HUES64 (cell line): Measurements from ENCODE around the gene ANKRD39. TPM values are rescaled to one million over a fixed set of nuclear protein-coding genes. Genes with fewer than 3 reads are reported as not detected.

ENCODE experiments used
- H3K27ac ChIP-seq: 2 replicates; pipeline ENCODE4 v1.7.0; 2013; ENCODE audit warnings: low read depth, low read length, inconsistent platforms
- H3K27me3 ChIP-seq: 2 replicates; pipeline ENCODE4 v1.6.1; 2013; ENCODE audit warnings: mild to moderate bottlenecking, low read length; ENCODE audit not compliant: insufficient read depth
- H3K36me3 ChIP-seq: 2 replicates; pipeline ENCODE4 v1.6.1; 2013; ENCODE audit warnings: mild to moderate bottlenecking, low read length; ENCODE audit not compliant: insufficient read depth
- H3K4me1 ChIP-seq: 2 replicates; pipeline ENCODE4 v1.6.1; 2013; ENCODE audit warnings: mild to moderate bottlenecking, low read length, moderate library complexity; ENCODE audit not compliant: insufficient read depth
- H3K4me3 ChIP-seq: 2 replicates; pipeline ENCODE4 v1.5.1; 2013; ENCODE audit warnings: mild to moderate bottlenecking, low read length, moderate library complexity
- H3K9ac ChIP-seq: 2 replicates; pipeline ENCODE4 v1.6.1; 2013; ENCODE audit warnings: mild to moderate bottlenecking, low read depth, low read length
- H3K9me3 ChIP-seq: 2 replicates; pipeline ENCODE4 v1.6.1; 2013; ENCODE audit warnings: low read depth, low read length; ENCODE audit not compliant: insufficient read depth
- WGBS: fragments of 150-250, 120-280 bp; methylation state at CpG from one replicate; pipeline ENCODE4 v1.1.7; 2013; ENCODE audit warnings: missing lambda C conversion rate; 5-methylcytosine and 5-hydroxymethylcytosine counted together
- polyA plus RNA-seq, 2 experiments: library from polyadenylated mRNA; stranded (reverse); fragments of 50-300 nt; gene quantifications; one replicate each; pipeline ENCODE4 v1.2.3, GENCODE V29; 2013

ANKRD39 gene, protein sequence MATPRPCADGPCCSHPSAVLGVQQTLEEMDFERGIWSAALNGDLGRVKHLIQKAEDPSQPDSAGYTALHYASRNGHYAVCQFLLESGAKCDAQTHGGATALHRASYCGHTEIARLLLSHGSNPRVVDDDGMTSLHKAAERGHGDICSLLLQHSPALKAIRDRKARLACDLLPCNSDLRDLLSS
- 10.5 TPM for polyA plus RNA-seq (2013, experiment 1 of 2)
- 11.7 TPM for polyA plus RNA-seq (2013, experiment 2 of 2)

DNA sequence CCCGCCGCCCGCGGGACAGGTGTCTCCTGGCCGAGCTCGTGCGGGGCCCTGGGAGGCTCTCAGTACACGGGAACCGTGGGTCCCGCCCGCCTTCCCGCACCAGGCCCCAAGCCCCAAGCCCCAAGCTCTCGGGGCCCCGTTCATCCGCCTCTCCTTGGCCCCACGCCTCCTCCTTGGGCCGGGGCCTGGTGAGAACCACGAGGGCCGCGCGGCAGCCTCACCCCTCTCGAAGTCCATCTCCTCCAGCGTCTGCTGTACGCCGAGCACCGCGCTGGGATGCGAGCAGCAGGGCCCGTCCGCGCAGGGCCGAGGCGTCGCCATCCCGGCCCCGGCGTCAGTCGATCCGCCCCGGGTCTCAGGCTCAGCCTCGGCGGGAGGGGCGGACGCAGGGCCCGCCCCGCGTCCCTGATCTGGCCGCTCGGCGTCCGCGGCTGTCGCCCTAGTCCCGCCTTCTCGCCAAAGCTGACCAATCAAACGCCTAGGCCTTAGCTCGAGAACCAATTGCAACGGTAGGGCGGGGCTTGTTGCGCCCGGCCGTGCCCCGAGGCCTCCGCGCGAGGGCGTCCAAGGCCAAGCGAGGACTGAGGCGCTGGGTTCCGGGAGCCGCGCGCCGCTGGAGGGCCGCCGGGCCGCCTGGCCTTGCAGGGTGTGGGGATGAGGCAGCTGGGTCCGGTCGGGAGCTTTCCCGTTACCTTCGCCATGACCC, at the start of gene ANKRD39:
TSS of gene ANKRD39 (minus strand) at position 350 of the 706 bp plus-strand sequence. CDS start at position 321, 29 bp downstream.
- peak within 1 kb of the TSS; percentile 36; the same call in 1 of the 2 replicates for H3K27ac ChIP-seq
- WGBS = under 1% methylated on average over 81 of the region's 81 CpGs
- peak within 1 kb of the TSS; percentile 71 for H3K4me3 ChIP-seq
- peaks cover 39% of the 10 kb centered on the region for H3K36me3 ChIP-seq
- no peaks in the 10 kb centered on the region for H3K9me3 ChIP-seq
- H3K4me1 ChIP-seq = peaks cover 12% of the 10 kb centered on the region
- peak within 1 kb of the TSS; percentile 78 for H3K9ac ChIP-seq
- no peaks in the 10 kb centered on the region for H3K27me3 ChIP-seq

DNA sequence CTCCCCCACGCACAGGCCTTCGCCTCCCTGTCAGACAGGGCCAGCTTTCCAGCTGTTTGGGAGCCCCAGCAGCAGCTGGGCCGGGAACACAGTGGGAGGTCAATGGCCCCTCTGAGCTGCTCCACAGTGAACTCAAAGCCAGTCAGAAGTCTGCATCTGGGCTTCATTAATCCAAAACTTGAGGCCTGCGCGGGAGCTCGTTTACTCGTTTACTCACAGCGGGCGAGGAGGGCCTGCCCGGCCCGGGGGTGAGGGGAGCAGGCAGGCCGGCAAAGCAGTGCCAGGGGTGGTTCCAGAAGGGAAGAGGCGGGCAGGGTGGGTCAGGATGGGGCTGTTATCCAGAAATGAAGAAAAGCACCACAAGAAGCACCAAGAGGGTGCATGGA, 48.9 kb upstream of the ANKRD39 start:
- H3K4me1 ChIP-seq = peaks cover 19% of the 10 kb centered on the region
- 0 out of 2 replicates have a peak overlapping the region, but pooled peaks have one; percentile 22 for H3K9ac ChIP-seq
- H3K27ac ChIP-seq = peak overlapping the region; percentile 78
- H3K9me3 ChIP-seq = no peaks in the 10 kb centered on the region
- no peaks in the 10 kb centered on the region; the same call in 1 of the 2 replicates for H3K27me3 ChIP-seq
- peak overlapping the region; percentile 5; the same call in 1 of the 2 replicates for H3K4me3 ChIP-seq
- H3K36me3 ChIP-seq = no peaks in the 10 kb centered on the region
- 9% methylated on average over 13 of the region's 13 CpGs for WGBS

DNA sequence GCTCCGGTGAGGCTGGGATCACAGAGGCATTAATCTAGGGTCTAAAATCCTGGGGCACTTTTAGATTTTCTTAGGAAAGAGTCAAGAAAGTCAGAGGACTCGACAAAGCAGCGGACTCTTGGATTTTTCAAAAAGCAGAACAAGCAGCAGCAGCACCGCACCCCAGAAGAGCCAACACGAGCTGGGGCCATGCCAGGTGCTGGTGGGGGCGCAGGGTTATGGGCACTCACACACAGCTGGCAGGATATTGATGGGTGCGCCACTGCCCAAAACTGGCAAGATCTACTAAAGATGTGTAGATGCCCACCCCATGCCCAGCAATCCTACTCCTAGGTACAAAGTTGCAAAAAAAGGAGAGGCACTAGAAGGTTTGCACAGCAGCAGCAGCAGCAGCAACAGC, 46.0 kb upstream of the ANKRD39 start:
- Histone ChIP-seq H3K4me3 (no peak overlapping the region), H3K9ac (no peak overlapping the region), H3K4me1 (peaks cover 19% of the 10 kb centered on the region), H3K9me3 (no peaks in the 10 kb centered on the region), H3K27me3 (no peaks in the 10 kb centered on the region), H3K27ac (no peak overlapping the region), H3K36me3 (no peaks in the 10 kb centered on the region)
- 95% methylated on average over 7 of the region's 7 CpGs for WGBS

DNA sequence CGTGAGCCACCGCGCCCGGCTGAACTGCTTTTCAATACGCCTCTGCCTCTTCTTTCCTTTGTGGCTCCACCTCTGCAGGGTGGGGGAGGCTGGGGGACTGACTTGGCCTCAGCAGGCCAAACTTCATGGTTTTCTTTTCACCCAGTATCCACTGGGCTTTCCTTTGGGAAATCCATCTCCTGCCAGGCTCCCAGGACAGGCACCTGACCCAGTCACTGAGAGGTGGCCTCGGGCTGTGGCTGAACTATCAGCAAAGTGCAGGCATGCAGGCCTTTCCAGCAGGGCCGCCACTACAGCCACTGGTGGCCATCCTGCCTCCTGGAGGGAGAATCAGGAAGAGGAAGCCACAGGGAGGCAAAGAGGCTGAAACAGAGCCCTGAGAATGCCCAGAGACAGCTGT, 45.5 kb upstream of the ANKRD39 start:
- H3K4me3 ChIP-seq = no peak overlapping the region
- no peak overlapping the region for H3K9ac ChIP-seq
- H3K27ac ChIP-seq = no peak overlapping the region
- peaks cover 19% of the 10 kb centered on the region for H3K4me1 ChIP-seq
- H3K36me3 ChIP-seq = no peaks in the 10 kb centered on the region
- WGBS = 87% methylated on average over 7 of the region's 7 CpGs
- no peaks in the 10 kb centered on the region for H3K9me3 ChIP-seq
- H3K27me3 ChIP-seq = no peaks in the 10 kb centered on the region

DNA sequence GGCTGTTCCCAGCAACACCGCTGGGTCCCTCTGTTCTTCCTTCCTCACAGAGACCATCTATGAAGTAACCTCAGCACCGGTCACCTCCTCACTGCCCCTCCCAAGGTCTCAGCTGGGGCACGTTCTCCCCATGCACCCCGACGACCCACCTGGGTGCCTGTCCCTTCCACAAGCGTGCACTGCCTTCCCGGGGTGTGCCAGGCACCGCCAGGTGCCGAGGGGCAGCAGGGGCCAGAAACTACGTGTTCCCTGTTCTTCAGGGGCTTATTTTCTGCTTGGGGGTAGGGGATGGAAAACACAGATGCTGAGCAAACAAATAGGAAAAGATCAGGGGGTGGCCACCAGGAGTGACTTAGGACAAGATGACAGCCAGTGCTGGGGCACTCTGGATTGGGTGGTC, 42.4 kb upstream of the ANKRD39 start:
- H3K36me3 ChIP-seq = no peaks in the 10 kb centered on the region
- peaks cover 12% of the 10 kb centered on the region for H3K4me1 ChIP-seq
- H3K27ac ChIP-seq = no peak overlapping the region
- no peak overlapping the region for H3K9ac ChIP-seq
- WGBS = 93% methylated on average over 10 of the region's 10 CpGs
- no peaks in the 10 kb centered on the region for H3K27me3 ChIP-seq
- H3K9me3 ChIP-seq = no peaks in the 10 kb centered on the region
- no peak overlapping the region for H3K4me3 ChIP-seq

DNA sequence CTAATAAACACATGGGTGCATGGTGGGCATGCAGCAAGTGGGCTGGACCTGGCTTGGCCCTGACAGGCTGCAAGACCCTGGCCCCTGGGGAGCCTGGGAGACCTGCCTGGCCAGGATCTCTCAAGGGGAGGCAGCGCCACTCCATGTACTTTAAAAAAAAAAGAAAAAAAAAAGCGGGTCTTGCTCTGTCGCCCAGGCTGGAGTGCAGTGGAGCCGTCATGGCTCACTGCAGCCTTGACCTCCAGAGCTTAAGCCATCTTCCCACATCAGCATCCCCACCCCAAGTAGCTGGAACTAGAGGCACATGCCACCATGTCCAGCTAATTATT, 41.6 kb upstream of the ANKRD39 start:
- H3K36me3 ChIP-seq = no peaks in the 10 kb centered on the region
- H3K27me3 ChIP-seq = no peaks in the 10 kb centered on the region
- H3K27ac ChIP-seq = no peak overlapping the region
- H3K9ac ChIP-seq = no peak overlapping the region
- no peaks in the 10 kb centered on the region for H3K9me3 ChIP-seq
- 81% methylated on average over 4 of the region's 4 CpGs for WGBS
- H3K4me1 ChIP-seq = peaks cover 15% of the 10 kb centered on the region
- H3K4me3 ChIP-seq = no peak overlapping the region

DNA sequence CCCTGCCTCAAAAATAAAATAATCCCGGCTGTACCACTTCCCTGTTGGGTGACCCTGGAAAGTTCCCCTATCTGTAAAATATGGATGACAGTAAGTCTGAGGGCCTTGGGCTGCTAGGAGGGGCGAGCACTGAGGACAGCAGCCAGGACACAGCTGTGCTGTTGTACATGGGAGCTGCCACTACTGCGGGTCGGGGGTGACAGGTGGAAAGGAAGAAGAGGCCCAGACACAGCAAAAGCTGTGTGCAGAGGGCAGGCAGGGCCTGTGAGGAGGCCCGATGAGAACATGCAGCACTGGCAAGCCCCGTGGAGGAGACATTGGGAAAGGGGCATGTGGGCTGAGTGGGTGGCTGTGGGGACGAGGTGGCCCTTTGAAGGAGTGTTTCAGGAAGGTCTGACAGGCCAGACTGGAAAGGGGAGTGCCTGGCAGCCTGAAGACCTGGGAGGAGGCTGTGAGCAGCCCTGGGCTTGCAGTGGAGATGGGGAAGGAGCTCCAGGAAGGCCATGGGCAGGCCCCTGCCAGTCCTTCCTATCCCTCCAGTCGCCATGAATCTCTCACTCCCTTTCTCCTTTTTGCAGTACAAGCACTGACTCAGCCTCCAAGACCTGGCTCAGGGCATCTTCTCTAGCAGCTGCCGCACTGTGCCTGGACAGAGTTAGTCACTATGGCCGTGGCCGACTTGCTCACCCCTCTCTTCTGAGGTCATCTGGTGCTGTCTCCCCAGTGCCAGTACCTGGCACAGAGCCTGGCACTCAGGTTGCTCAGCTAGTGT, 41.0 kb upstream of the ANKRD39 start:
- no peak overlapping the region for H3K27ac ChIP-seq
- H3K4me3 ChIP-seq = no peak overlapping the region
- 86% methylated on average over 11 of the region's 11 CpGs for whole genome bisulfite sequencing
- peaks cover 15% of the 10 kb centered on the region for H3K4me1 ChIP-seq
- no peak overlapping the region for H3K9ac ChIP-seq
- no peaks in the 10 kb centered on the region for H3K9me3 ChIP-seq
- H3K27me3 ChIP-seq = no peaks in the 10 kb centered on the region
- H3K36me3 ChIP-seq = no peaks in the 10 kb centered on the region

DNA sequence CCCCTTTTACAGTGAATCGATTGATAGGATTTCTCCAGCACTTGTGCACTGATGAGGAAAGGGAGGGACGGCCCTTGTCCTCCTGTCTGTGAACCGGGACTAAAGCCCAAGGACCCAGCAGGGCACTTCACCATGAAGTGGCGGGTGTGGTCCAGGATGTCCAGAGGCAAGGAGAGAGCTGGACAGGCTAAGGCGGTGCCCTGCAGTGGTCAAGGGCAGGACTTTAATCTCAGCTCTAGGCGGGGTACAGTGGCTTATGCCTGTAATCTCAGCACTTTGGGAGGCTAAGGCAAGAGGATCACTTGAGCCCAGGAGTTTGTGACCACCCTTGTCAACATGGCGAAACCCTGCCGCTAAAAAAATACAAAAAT, 40.3 kb upstream of the ANKRD39 start:
- H3K27ac ChIP-seq = no peak overlapping the region
- no peaks in the 10 kb centered on the region for H3K27me3 ChIP-seq
- peaks cover 15% of the 10 kb centered on the region for H3K4me1 ChIP-seq
- H3K4me3 ChIP-seq = no peak overlapping the region
- 93% methylated on average over 8 of the region's 8 CpGs for WGBS
- H3K9me3 ChIP-seq = no peaks in the 10 kb centered on the region
- H3K9ac ChIP-seq = no peak overlapping the region
- H3K36me3 ChIP-seq = no peaks in the 10 kb centered on the region

DNA sequence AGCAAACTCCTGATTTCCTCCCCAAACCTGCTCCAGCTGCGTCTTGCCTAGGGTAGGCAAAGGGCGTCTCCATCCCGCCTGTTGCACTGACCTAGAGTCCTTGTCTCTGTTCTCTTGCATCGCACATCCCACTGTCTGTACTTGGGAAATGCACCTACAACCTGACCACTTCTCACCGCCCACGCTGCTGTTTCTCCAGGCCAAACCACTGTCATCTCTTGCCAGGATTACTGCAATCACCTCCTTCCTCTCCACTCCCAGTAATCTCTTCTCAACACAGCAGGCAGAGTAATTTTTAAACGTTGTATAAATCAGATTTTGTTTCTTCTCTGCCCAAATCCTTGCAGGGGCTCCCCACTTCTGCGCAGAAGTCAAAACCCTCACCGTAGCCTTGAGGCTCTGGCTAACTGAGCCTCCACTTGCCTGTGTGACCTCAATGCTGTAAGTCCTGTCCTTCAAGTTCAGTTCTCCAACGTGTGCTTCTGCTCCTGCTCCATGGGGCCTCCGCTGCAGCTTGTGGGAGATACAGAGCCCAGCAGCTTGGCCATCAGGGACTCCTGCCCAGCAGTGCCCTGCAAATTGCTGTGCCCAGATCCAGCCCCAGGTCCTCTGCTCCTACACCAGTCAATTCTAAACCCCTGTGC, 39.8 kb upstream of the ANKRD39 start:
- Histone ChIP-seq H3K27me3 (no peaks in the 10 kb centered on the region), H3K4me1 (peaks cover 15% of the 10 kb centered on the region)
- 88% methylated on average over 11 of the region's 11 CpGs for WGBS

DNA sequence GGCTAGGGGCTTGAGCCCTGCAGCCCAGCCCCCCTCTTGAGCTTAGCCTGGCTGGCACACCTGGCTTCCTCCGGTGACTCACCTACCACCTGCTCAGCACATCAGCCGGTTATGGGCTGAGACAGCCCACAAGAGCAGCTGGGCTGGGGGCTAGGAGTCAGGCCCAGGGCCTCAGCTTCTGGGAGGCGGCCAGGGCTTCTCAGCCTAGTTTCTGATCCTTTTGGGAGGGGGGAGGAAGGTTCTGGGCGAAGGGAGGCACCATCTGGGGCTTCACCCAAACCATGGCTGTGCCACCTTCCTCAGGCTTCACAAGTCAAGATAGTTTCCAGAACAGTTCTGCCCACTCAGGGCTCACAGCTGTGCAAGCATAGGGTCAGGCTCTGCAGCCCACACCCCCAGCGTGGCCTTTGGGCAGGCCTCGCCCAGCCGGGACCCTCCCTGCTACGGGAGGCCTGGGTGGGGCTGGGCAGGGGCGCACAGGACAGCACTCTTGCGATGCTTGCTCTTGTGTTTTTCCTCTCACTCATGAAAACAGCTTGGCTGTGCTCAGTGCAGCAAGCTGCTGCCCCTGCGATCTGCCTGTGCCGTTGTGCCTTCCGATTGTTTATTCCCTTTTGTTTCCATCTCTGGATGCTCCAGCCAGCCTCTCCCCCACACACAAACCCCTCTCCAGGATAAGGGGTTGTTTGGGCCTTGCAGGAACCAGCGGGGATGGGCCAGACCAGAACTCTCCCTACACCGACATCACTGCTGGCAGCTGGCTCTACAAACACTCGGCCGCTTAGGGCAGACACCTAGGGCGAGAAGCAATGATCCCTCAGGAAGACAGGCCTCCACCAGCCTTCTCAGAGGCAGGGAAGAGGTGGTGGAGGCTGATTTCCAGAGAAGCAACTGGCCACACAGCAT, 38.2 kb upstream of the ANKRD39 start:
- H3K9me3 ChIP-seq = no peaks in the 10 kb centered on the region

More for the DNA sequence above, 39.8 kb upstream of the ANKRD39 start:
- H3K4me3 ChIP-seq = no peak overlapping the region
- H3K27ac ChIP-seq = no peak overlapping the region
- H3K9ac ChIP-seq = no peak overlapping the region
- H3K9me3 ChIP-seq = no peaks in the 10 kb centered on the region
- H3K36me3 ChIP-seq = no peaks in the 10 kb centered on the region

More for the DNA sequence above, 38.2 kb upstream of the ANKRD39 start:
- Histone ChIP-seq H3K27ac (no peak overlapping the region), H3K36me3 (no peaks in the 10 kb centered on the region), H3K27me3 (no peaks in the 10 kb centered on the region), H3K4me1 (peaks cover 25% of the 10 kb centered on the region), H3K9ac (no peak overlapping the region), H3K4me3 (no peak overlapping the region)
- WGBS = 86% methylated on average over 18 of the region's 18 CpGs
